Activated B cell treated with CpG ODN at 0.5 μM for 24 hours (primary cell): ENCODE data around the gene OR7A10. TPM values are rescaled to one million over a fixed set of nuclear protein-coding genes. Genes with fewer than 3 reads are reported as not detected.

ENCODE experiments used
- ATAC-seq: fragments of 200-7000 bp; cut with Tn5 transposase; one replicate; pipeline ENCODE4 v1.10.0; 2021; ENCODE audit warnings: low read depth, mild to moderate bottlenecking, moderate library complexity
- CTCF ChIA-PET: fragments of 350-600 bp; sonication (Branson Sonifier 250); formaldehyde crosslinking; loops from one replicate; lab custom pipeline; 2021; ENCODE audit warnings: antibody characterized with exemption; lab: Charles Lee
- POLR2A ChIA-PET: fragments of 350-600 bp; sonication (Branson Sonifier 250); formaldehyde crosslinking; loops from one replicate; lab custom pipeline; 2021; ENCODE audit warnings: antibody characterized with exemption; lab: Charles Lee
- DNase-seq: peaks from one replicate; pipeline ENCODE4 v3.0.0; 2022
- H3K27ac Mint-ChIP-seq: one replicate; pipeline ENCODE4 v1.8.0; 2020; ENCODE audit warnings: mixed read lengths
- H3K27me3 Mint-ChIP-seq: one replicate; pipeline ENCODE4 v1.8.0; 2021; ENCODE audit warnings: mixed read lengths
- H3K36me3 Mint-ChIP-seq: one replicate; pipeline ENCODE4 v1.8.0; 2021; ENCODE audit warnings: low read depth, mixed read lengths
- H3K4me1 Mint-ChIP-seq: one replicate; pipeline ENCODE4 v1.8.0; 2021; ENCODE audit warnings: mixed read lengths
- H3K4me3 Mint-ChIP-seq: one replicate; pipeline ENCODE4 v1.8.0; 2020; ENCODE audit warnings: mild to moderate bottlenecking, mixed read lengths
- H3K9me3 Mint-ChIP-seq: one replicate; pipeline ENCODE4 v1.8.0; 2020; ENCODE audit warnings: mixed read lengths
- intact Hi-C: fragments of 100-400 bp; cut with micrococcal nuclease; formaldehyde crosslinking; loops from one replicate; pipeline ENCODE4 v1.15.1; 2024
- total RNA-seq: library from RNA; stranded (reverse); gene quantifications from 2 replicates; pipeline ENCODE4 v1.2.3, GENCODE V29; 2022
- TF ChIP-seq, protein P1 (sequence below): fragments of 200-600 bp; IDR thresholded peaks from one replicate; pipeline ENCODE4 v1.8.0; 2022; ENCODE audit warnings: antibody characterized with exemption, mild to moderate bottlenecking

Gene OR7A10
- total RNA-seq, 1 donor from 2014 or later: not detected

- peaks cover 4% of the 10 kb centered on the region for H3K27me3 Mint-ChIP-seq
- H3K27ac Mint-ChIP-seq: no peak overlapping the region
Measured at GRCh38 chr19:14818588-14818987, 30.1 kb downstream of the OR7A10 start.

DNA sequence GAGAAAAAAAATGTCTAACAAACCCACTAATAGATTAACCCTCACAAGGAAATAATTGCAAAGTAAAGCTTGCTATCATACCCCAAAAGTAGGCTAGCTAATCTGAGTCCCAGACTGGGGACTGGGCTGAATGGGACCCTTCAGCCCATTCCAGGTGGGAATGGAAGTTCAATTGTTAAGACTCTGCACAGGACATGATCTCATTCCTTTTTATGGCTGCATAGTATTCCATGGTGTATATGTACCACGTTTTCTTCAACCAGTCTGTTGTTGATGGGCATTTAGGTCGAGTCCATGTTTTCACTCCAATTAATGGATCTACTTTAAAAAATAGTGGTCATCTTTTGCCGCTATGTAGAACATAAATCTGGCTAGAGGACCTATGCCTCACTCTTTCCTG is 31.7 kb downstream of the OR7A10 start:
- DNase-seq (no peak), ATAC-seq (no peak)
- intact Hi-C loops: no loop called here
- no peak overlapping the region for H3K27ac Mint-ChIP-seq
- H3K9me3 Mint-ChIP-seq: no peaks in the 10 kb centered on the region
- CTCF ChIA-PET: no interaction called here
- H3K27me3 Mint-ChIP-seq: peaks cover 2% of the 10 kb centered on the region
- no peaks in the 10 kb centered on the region for H3K36me3 Mint-ChIP-seq
- H3K4me3 Mint-ChIP-seq: no peak overlapping the region
- POLR2A ChIA-PET: no interaction called here
- TF ChIP-seq, protein P1, sequence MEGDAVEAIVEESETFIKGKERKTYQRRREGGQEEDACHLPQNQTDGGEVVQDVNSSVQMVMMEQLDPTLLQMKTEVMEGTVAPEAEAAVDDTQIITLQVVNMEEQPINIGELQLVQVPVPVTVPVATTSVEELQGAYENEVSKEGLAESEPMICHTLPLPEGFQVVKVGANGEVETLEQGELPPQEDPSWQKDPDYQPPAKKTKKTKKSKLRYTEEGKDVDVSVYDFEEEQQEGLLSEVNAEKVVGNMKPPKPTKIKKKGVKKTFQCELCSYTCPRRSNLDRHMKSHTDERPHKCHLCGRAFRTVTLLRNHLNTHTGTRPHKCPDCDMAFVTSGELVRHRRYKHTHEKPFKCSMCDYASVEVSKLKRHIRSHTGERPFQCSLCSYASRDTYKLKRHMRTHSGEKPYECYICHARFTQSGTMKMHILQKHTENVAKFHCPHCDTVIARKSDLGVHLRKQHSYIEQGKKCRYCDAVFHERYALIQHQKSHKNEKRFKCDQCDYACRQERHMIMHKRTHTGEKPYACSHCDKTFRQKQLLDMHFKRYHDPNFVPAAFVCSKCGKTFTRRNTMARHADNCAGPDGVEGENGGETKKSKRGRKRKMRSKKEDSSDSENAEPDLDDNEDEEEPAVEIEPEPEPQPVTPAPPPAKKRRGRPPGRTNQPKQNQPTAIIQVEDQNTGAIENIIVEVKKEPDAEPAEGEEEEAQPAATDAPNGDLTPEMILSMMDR: no peak
- peaks cover 2% of the 10 kb centered on the region for H3K4me1 Mint-ChIP-seq

More at GRCh38 chr19:14818588-14818987, 30.1 kb downstream of the OR7A10 start:
- H3K4me3 Mint-ChIP-seq: no peak overlapping the region
- ChIA-PET POLR2A (no interaction called here), CTCF (no interaction called here)
- ATAC-seq (no peak), DNase-seq (no peak)
- no peaks in the 10 kb centered on the region for H3K9me3 Mint-ChIP-seq
- TF ChIP-seq, protein P1: no peak
- no peaks in the 10 kb centered on the region for H3K36me3 Mint-ChIP-seq
- peaks cover 2% of the 10 kb centered on the region for H3K4me1 Mint-ChIP-seq
- intact Hi-C loops: no loop called here

- POLR2A ChIA-PET: no interaction called here
- no peak for ATAC-seq
- intact Hi-C loops: no loop called here
Measured at GRCh38 chr19:14814982-14815652, 33.6 kb downstream of the OR7A10 start.

DNA sequence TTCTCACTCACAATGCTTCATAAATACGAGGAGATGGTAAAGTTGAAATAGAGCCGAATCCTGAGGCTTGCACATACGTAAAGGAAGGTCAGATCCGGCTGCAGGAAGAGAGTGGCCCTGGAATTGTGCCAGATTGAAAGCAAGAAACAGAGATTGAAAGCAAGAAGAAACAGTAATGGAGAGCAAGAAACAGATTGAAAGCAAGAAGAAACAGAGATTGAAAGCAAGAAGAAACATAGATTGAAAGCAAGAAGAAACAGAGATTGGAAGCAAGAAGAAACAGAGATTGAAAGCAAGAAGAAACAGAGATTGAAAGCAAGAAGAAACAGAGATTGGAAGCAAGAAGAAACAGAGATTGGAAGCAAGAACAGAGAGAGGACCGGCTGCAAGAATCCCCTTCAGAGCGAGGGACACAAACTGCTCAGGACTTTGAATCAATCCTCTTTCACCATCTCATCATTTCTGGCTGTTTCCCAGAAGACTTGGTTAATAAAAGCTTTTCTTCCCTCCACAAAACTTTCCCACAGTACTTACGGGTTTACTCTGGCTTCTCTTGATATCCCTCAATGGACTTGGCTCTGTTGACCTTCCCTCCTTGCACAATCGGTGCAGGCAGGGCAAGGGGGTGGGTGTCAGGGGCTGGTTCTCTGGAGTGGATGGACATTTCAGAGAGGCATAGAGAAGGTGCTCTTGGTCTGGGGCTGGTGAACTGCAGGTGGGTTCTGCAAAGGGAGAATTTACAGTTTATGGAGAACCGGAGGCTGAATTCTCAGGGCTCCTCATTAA is 39.3 kb downstream of the OR7A10 start:
- intact Hi-C loops: no loop called here
- ChIA-PET CTCF (no interaction called here), POLR2A (no interaction called here)
- no peaks in the 10 kb centered on the region for H3K36me3 Mint-ChIP-seq
- H3K27ac Mint-ChIP-seq: no peak overlapping the region
- H3K4me1 Mint-ChIP-seq: no peaks in the 10 kb centered on the region
- ATAC-seq (no peak), DNase-seq (no peak)
- peaks cover 8% of the 10 kb centered on the region for H3K27me3 Mint-ChIP-seq
- TF ChIP-seq, protein P1: no peak
- no peaks in the 10 kb centered on the region for H3K9me3 Mint-ChIP-seq
- no peak overlapping the region for H3K4me3 Mint-ChIP-seq

More at GRCh38 chr19:14814982-14815652, 33.6 kb downstream of the OR7A10 start:
- TF ChIP-seq, protein P1: no peak
- Mint-ChIP-seq H3K9me3 (no peaks in the 10 kb centered on the region), H3K36me3 (no peaks in the 10 kb centered on the region), H3K4me1 (no peaks in the 10 kb centered on the region), H3K27ac (no peak overlapping the region), H3K27me3 (no peaks in the 10 kb centered on the region), H3K4me3 (no peak overlapping the region)
- CTCF ChIA-PET: no interaction called here
- DNase-seq: no peak

DNA sequence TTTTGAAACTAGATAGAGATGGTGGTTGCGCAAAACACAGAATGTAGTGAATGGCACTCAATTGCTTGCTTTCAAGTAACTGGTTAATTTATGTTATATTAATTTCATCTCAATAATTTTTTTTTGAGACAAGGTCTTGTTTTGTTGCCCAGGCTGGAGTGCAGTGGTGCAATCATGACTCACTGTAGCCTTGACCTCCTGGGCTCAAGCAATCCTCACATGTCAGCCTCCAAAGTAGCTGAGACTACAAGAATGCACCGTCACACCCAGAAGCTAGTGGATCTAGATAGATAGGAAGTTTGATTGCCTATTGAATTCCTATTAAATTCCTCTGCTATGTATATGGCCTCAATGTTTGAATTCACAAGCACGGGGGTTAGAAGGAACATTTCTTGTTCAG is 44.0 kb downstream of the OR7A10 start:
- Mint-ChIP-seq H3K27ac (no peak overlapping the region), H3K27me3 (peaks cover 10% of the 10 kb centered on the region), H3K4me1 (no peaks in the 10 kb centered on the region), H3K4me3 (no peak overlapping the region), H3K36me3 (no peaks in the 10 kb centered on the region), H3K9me3 (no peaks in the 10 kb centered on the region)
- intact Hi-C loops: no loop called here
- TF ChIP-seq, protein P1: no peak
- DNase-seq (no peak), ATAC-seq (no peak)
- ChIA-PET POLR2A (no interaction called here), CTCF (no interaction called here)
